CD4-positive, alpha-beta T cell treated with Interferon alpha-2 for 1 hour (primary cell): ENCODE results near the gene SKAP1.
"Not testable (repeated sequence)": the region's sequence is repeated elsewhere in the genome, so short reads cannot be mapped to it uniquely, and the experiment has no call there.

ENCODE experiments used
- DNase-seq, 2 donors: peaks; one replicate each; pipeline ENCODE4 v3.0.0-alpha.2; 2020 to 2022

SKAP1 gene

GRCh38 chr17:48368352-48368908 lies 61.6 kb downstream of the SKAP1 start:
- no peak for DNase-seq

GRCh38 chr17:48363161-48363560 lies 66.9 kb downstream of the SKAP1 start:
- DNase-seq, result no peak

- not testable (repeated sequence) for DNase-seq
These were observed 69.0 kb downstream of the SKAP1 start for GRCh38 chr17:48360861-48361633.

- no peak for DNase-seq
These were observed 72.0 kb downstream of the SKAP1 start for GRCh38 chr17:48357779-48358602.

GRCh38 chr17:48356866-48357265 lies 73.1 kb downstream of the SKAP1 start:
- no peak for DNase-seq

GRCh38 chr17:48352630-48353029 lies 77.4 kb downstream of the SKAP1 start:
- no peak for DNase-seq

GRCh38 chr17:48351911-48352332 lies 78.1 kb downstream of the SKAP1 start:
- peak in 1 of 2 donors; percentile 57 for DNase-seq

- DNase-seq, result no peak
These were observed 81.7 kb downstream of the SKAP1 start for GRCh38 chr17:48348352-48348751.

GRCh38 chr17:48347177-48347576 lies 82.8 kb downstream of the SKAP1 start:
- DNase-seq, result no peak

GRCh38 chr17:48344251-48344650 lies 85.8 kb downstream of the SKAP1 start:
- no peak for DNase-seq

GRCh38 chr17:48340916-48341315 lies 89.1 kb downstream of the SKAP1 start:
- DNase-seq, result no peak

- DNase-seq, result no peak
These were observed 91.3 kb downstream of the SKAP1 start for GRCh38 chr17:48338720-48339119.

GRCh38 chr17:48337903-48338302 lies 92.1 kb downstream of the SKAP1 start:
- DNase-seq, result not testable (repeated sequence)

- DNase-seq, result no peak
These were observed 93.0 kb downstream of the SKAP1 start for GRCh38 chr17:48336986-48337385.

GRCh38 chr17:48335858-48336500 lies 94.0 kb downstream of the SKAP1 start:
- peak in 1 of 2 donors; percentile 81 for DNase-seq

GRCh38 chr17:48335146-48335784 lies 94.7 kb downstream of the SKAP1 start:
- no peak for DNase-seq

- no peak for DNase-seq
These were observed 96.9 kb downstream of the SKAP1 start for GRCh38 chr17:48333034-48333530.

- DNase-seq, result no peak
These were observed 99.1 kb downstream of the SKAP1 start for GRCh38 chr17:48330887-48331286.

- no peak for DNase-seq
These were observed 99.6 kb downstream of the SKAP1 start for GRCh38 chr17:48330421-48330820.

- no peak for DNase-seq
These were observed 101.6 kb downstream of the SKAP1 start for GRCh38 chr17:48328457-48328856.

GRCh38 chr17:48326310-48326709 lies 103.7 kb downstream of the SKAP1 start:
- DNase-seq, result no peak

GRCh38 chr17:48322060-48322459 lies 108.0 kb downstream of the SKAP1 start:
- DNase-seq, result no peak
